ENCODE measurements around the gene GMCL2. TPM values are rescaled to one million over a fixed set of nuclear protein-coding genes. Genes with fewer than 3 reads are reported as not detected.

GMCL2 gene
- total RNA-seq, 2 donors from 2014 or later, result not detected

DNA sequence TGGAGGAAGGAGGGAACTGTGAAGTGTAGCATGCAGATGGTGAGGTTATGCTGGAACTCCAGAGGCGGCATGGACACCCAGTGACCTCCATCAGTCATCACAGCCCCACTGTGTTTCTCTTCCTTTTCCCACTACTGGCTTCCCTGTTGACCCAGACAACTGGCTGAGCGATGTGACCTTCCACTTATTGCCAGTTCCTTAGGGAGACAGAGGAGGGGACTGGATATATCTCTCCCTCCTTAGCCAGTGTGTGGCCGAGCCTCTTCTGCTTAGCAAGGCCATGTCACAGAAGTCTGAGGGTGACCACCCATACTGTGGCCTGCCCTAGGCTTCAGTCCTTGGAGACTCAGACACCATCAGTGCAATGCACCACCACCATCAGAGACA lies 48.4 kb upstream of the GMCL2 start:
- WGBS, 2 experiments (ENCODE audit: insufficient coverage in 1 of 2, insufficient read length in 1 of 2), result 80 to 86% methylated on average over 1 to 3 of the region's 3 CpGs
- Histone ChIP-seq H3K4me1 (ENCODE audit: control insufficient read depth, insufficient read depth, low read length) (peaks cover 6% of the 10 kb centered on the region), H3K27ac (ENCODE audit: low read depth, low read length) (no peak overlapping the region), H3K27me3 (ENCODE audit: control insufficient read depth, insufficient read depth, low read length, poor library complexity, severe bottlenecking) (no peaks in the 10 kb centered on the region), H3K9ac (ENCODE audit: extremely low read depth, low read length, poor library complexity, severe bottlenecking) (no peak overlapping the region), H3K4me3 (ENCODE audit: low read length) (no peak overlapping the region), H3K9me3 (ENCODE audit: control insufficient read depth, low read length) (no peaks in the 10 kb centered on the region), H3K36me3 (ENCODE audit: control insufficient read depth, insufficient read depth, low read length) (peaks cover 6% of the 10 kb centered on the region)
- no peak for DNase-seq
- no peaks in the 10 kb centered on the region for H3K27me3 Mint-ChIP-seq (ENCODE audit: insufficient read depth)
- peaks cover 10% of the 10 kb centered on the region for H3K36me3 Mint-ChIP-seq (ENCODE audit: low read depth)
- no peak overlapping the region for H3K4me3 Mint-ChIP-seq
- peaks cover 14% of the 10 kb centered on the region for H3K4me1 Mint-ChIP-seq
- no peaks in the 10 kb centered on the region for H3K9me3 Mint-ChIP-seq
- TF ChIP-seq, protein P1, sequence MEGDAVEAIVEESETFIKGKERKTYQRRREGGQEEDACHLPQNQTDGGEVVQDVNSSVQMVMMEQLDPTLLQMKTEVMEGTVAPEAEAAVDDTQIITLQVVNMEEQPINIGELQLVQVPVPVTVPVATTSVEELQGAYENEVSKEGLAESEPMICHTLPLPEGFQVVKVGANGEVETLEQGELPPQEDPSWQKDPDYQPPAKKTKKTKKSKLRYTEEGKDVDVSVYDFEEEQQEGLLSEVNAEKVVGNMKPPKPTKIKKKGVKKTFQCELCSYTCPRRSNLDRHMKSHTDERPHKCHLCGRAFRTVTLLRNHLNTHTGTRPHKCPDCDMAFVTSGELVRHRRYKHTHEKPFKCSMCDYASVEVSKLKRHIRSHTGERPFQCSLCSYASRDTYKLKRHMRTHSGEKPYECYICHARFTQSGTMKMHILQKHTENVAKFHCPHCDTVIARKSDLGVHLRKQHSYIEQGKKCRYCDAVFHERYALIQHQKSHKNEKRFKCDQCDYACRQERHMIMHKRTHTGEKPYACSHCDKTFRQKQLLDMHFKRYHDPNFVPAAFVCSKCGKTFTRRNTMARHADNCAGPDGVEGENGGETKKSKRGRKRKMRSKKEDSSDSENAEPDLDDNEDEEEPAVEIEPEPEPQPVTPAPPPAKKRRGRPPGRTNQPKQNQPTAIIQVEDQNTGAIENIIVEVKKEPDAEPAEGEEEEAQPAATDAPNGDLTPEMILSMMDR (conservative IDR thresholded peaks at IDR 0.05), result no peak
- H3K27ac Mint-ChIP-seq, result no peak overlapping the region

DNA sequence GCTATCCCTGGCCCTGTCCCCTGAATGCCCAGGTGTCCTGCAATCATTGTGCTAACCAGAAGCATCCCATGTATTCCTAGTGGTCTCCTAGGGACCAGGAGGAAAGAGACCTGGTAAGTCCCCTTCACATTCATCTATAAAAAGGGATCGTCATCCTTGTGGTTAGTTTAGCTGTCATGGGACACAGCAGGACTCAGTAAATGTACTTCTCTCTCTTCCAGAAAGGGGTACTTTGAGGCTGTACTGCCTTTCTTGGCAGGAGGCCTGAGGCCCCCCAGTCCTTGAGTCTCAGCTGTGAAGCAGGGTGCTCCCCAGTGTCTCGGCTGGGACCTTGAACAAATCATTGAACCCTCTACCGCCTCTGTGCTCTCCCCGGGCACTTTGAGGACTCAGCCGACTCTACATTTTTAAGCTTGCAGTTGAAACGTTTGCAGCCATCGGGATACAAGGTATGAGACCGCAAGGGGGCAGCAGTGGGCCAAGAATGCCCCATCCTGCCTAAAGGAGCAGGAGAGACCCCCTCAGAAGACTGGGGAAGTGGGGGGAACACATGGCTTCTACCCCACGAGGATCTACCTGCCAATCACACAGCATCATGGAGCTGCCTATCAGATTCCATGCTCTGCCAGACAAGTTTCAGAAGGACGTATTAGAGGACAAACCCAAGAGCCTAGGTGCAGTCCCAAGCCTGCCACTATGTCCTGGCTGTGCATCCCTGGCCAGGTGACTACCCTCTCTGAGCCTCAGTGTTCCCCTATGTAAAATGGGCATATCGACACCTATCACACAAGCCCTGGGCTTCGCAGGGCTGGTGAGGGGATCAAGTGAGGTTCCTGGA lies 47.8 kb upstream of the GMCL2 start:
- no peaks in the 10 kb centered on the region for H3K27me3 ChIP-seq (ENCODE audit: control insufficient read depth, insufficient read depth, low read length, poor library complexity, severe bottlenecking)
- no peak overlapping the region for H3K9ac ChIP-seq (ENCODE audit: extremely low read depth, low read length, poor library complexity, severe bottlenecking)
- H3K4me3 Mint-ChIP-seq, result no peak overlapping the region
- no peak overlapping the region for H3K27ac ChIP-seq (ENCODE audit: low read depth, low read length)
- H3K4me3 ChIP-seq (ENCODE audit: low read length), result no peak overlapping the region
- DNase-seq, result peak; percentile 95
- no peaks in the 10 kb centered on the region for H3K9me3 Mint-ChIP-seq
- no peaks in the 10 kb centered on the region for H3K9me3 ChIP-seq (ENCODE audit: control insufficient read depth, low read length)
- no peaks in the 10 kb centered on the region for H3K27me3 Mint-ChIP-seq (ENCODE audit: insufficient read depth)
- H3K36me3 Mint-ChIP-seq (ENCODE audit: low read depth), result peaks cover 14% of the 10 kb centered on the region
- TF ChIP-seq, protein P1 (conservative IDR thresholded peaks at IDR 0.05), result peak; percentile 93
- peaks cover 6% of the 10 kb centered on the region for H3K4me1 ChIP-seq (ENCODE audit: control insufficient read depth, insufficient read depth, low read length)
- peaks cover 14% of the 10 kb centered on the region for H3K4me1 Mint-ChIP-seq
- peaks cover 12% of the 10 kb centered on the region for H3K36me3 ChIP-seq (ENCODE audit: control insufficient read depth, insufficient read depth, low read length)
- H3K27ac Mint-ChIP-seq, result no peak overlapping the region
- 18 to 45% methylated on average over 8 to 12 of the region's 12 CpGs for WGBS, 2 experiments (ENCODE audit: insufficient coverage in 1 of 2, insufficient read length in 1 of 2)

DNA sequence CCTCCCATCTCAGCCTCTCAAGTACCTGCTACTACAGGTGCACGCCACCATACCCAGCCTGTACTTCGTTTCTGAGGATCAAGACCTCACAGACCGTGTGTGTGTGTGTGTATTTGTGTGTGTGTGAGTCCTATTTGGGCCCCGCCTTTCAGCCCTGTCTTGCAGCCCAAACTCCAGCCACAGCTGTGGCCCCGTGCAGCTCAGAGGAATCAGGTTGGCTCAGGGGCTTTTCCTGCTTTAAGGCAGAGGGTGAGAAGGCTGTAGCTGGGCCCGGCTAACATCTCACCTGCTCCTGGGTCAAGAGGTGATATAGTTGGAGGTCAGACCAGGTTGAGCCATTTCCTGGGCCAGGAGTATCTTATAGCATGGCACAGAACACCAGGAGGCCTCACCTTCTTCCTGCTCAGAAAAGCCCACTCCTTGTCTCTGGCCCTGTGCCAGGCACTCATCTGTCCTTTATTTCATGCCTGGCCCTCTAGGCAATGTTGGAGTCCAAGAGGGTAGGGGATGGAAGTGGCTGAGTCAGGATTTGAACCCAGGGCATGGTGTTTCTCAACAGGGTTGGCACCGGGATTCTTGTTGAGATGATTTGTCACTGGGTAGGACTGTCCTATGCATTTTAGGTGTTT lies 47.1 kb upstream of the GMCL2 start:
- Mint-ChIP-seq H3K36me3 (ENCODE audit: low read depth) (peaks cover 20% of the 10 kb centered on the region), H3K4me3 (no peak overlapping the region)

More for the DNA sequence above, 47.1 kb upstream of the GMCL2 start:
- H3K27me3 Mint-ChIP-seq (ENCODE audit: insufficient read depth), result no peaks in the 10 kb centered on the region
- H3K9me3 ChIP-seq (ENCODE audit: control insufficient read depth, low read length), result no peaks in the 10 kb centered on the region
- no peak overlapping the region for H3K9ac ChIP-seq (ENCODE audit: extremely low read depth, low read length, poor library complexity, severe bottlenecking)
- H3K27ac ChIP-seq (ENCODE audit: low read depth, low read length), result no peak overlapping the region
- H3K9me3 Mint-ChIP-seq, result no peaks in the 10 kb centered on the region
- peaks cover 19% of the 10 kb centered on the region for H3K36me3 ChIP-seq (ENCODE audit: control insufficient read depth, insufficient read depth, low read length)
- peaks cover 14% of the 10 kb centered on the region for H3K4me1 Mint-ChIP-seq
- peaks cover 6% of the 10 kb centered on the region for H3K4me1 ChIP-seq (ENCODE audit: control insufficient read depth, insufficient read depth, low read length)
- 90 to 100% methylated on average over 1 to 7 of the region's 7 CpGs for WGBS, 2 experiments (ENCODE audit: insufficient coverage in 1 of 2, insufficient read length in 1 of 2)
- no peak for DNase-seq
- no peaks in the 10 kb centered on the region for H3K27me3 ChIP-seq (ENCODE audit: control insufficient read depth, insufficient read depth, low read length, poor library complexity, severe bottlenecking)
- no peak overlapping the region for H3K4me3 ChIP-seq (ENCODE audit: low read length)
- no peak overlapping the region for H3K27ac Mint-ChIP-seq
- TF ChIP-seq, protein P1 (conservative IDR thresholded peaks at IDR 0.05), result no peak
